Spleen (tissue), 11 donors: ENCODE data around the gene FBXO31. TPM values are rescaled to one million over a fixed set of nuclear protein-coding genes. Genes with fewer than 3 reads are reported as not detected.

Experiments
- DNase-seq: peaks from one replicate; pipeline ENCODE4 v3.0.0-alpha.2; 2020
- H3K27ac ChIP-seq, 8 donors: fragments of 200-600 bp; sonication (generic) in 7 of 8; 1 replicate in 4 of 8; 2 replicates in 4 of 8; pipeline versions ENCODE4 v1.5.0 to v1.8.0; 2016 to 2021; ENCODE audit warnings: inconsistent platforms in 4 of 8, mild to moderate bottlenecking in 4 of 8, moderate library complexity in 1 of 8
- H3K27me3 ChIP-seq, 7 donors: fragments of 200-600 bp; sonication (generic) in 6 of 7; replicated peaks in 1 of 7; 1 replicate in 4 of 7; 2 replicates in 3 of 7; pipeline versions ENCODE4 v1.5.0 to v1.8.0; 2016 to 2021; ENCODE audit warnings: inconsistent platforms in 3 of 7, mild to moderate bottlenecking in 1 of 7
- H3K36me3 ChIP-seq, 6 donors: fragments of 200-600 bp; sonication (generic) in 5 of 6; 1 replicate in 4 of 6; 2 replicates in 2 of 6; pipeline versions ENCODE4 v1.5.0 to v1.8.0; 2016 to 2021; ENCODE audit warnings: inconsistent platforms in 2 of 6
- H3K4me1 ChIP-seq, 6 donors: fragments of 200-600 bp; sonication (generic) in 5 of 6; 1 replicate in 3 of 6; 2 replicates in 3 of 6; pipeline versions ENCODE4 v1.5.0 to v1.8.0; 2016 to 2021; ENCODE audit warnings: inconsistent platforms in 3 of 6
- H3K4me3 ChIP-seq, 8 donors: fragments of 200-600 bp; sonication (generic) in 7 of 8; 1 replicate in 4 of 8; 2 replicates in 4 of 8; pipeline versions ENCODE4 v1.5.0 to v1.8.0; 2016 to 2021; ENCODE audit warnings: inconsistent platforms in 4 of 8, mild to moderate bottlenecking in 4 of 8, moderate library complexity in 2 of 8
- H3K9me3 ChIP-seq, 8 donors: fragments of 200-600 bp; sonication (generic) in 7 of 8; 1 replicate in 4 of 8; 2 replicates in 4 of 8; pipeline versions ENCODE4 v1.5.0 to v1.8.0; 2016 to 2021; ENCODE audit warnings: inconsistent platforms in 4 of 8
- CTCF ChIP-seq, 11 experiments: fragments of 200-600 bp in 7 of 11; fragments of 450-650 bp in 4 of 11; sonication (generic) in 4 of 11; IDR thresholded peaks in 8 of 11; conservative IDR thresholded peaks in 3 of 11; 1 replicate in 7 of 11; 2 replicates in 4 of 11; pipeline versions ENCODE4 v1.4.0 to v1.8.0; 2016 to 2021; ENCODE audit warnings: antibody characterized with exemption in 11 of 11, inconsistent platforms in 4 of 11, mild to moderate bottlenecking in 1 of 11
- POLR2A ChIP-seq, 3 donors: fragments of 450-650 bp; IDR thresholded peaks; one replicate each; pipeline ENCODE4 v1.5.1; 2017; ENCODE audit warnings: antibody characterized with exemption in 3 of 3, mild to moderate bottlenecking in 1 of 3
- POLR2AphosphoS5 ChIP-seq, 3 donors: sonication (generic); formaldehyde crosslinking; IDR thresholded peaks; one replicate each; pipeline ENCODE4 v1.5.1; 2017; ENCODE audit warnings: antibody characterized with exemption in 3 of 3
- WGBS, 5 donors: extraction: QIAGEN DNeasy Blood & Tissue Kit in 3 of 5; methylation state at CpG; one replicate each; pipeline versions ENCODE4 v1.1.5 to v1.1.7; 2013 to 2018; 5-methylcytosine and 5-hydroxymethylcytosine counted together
- intact Hi-C: fragments of 100-400 bp; cut with DNase I; formaldehyde crosslinking; loops from one replicate; pipeline ENCODE4 v1.15.0; 2023; ENCODE audit warnings: low total_unique reads
- polyA plus RNA-seq, 3 donors: library from polyadenylated mRNA; stranded (reverse); fragments of 200-250 nt; gene quantifications; one replicate each; pipeline ENCODE4 v1.2.1, GENCODE V29; 2013
- total RNA-seq, 7 donors: library from RNA; depleted of rRNA in 3 of 7; stranded (reverse); fragments of >200 nt in 3 of 7; fragmentation: NEBNext Ultra II Directional in 4 of 7; extraction: Animal tissue kit (Norgen Biotek cat#: 25700) in 4 of 7; gene quantifications; one replicate each; pipeline versions ENCODE4 v1.1.0 to v1.2.1, GENCODE V29; 2016 to 2021
- donor health status: healthy with polysubstance abuse.
- donor health status: DM: no; HTN: no; CAD: no; lungs with moderate emphysema.
- donor health status: DM: no; HTN: no; CAD: no.
- donor health status: Bipolar disorder and iron deficiency.
- donor health status: healthy.
- donor health status: DM: no; HTN: no; CAD: no.
- donor health status: DM: yes; HTN: yes; CAD: no.

Gene FBXO31
- total and polyA plus RNA-seq, 10 donors: 7.9 to 30.6 (median 26.7) TPM

- TF ChIP-seq POLR2A (IDR thresholded peaks at IDR 0.05) (no peak), POLR2AphosphoS5 (IDR thresholded peaks at IDR 0.05) (no peak), CTCF (IDR thresholded peaks at IDR 0.05 in 8 of 11, conservative IDR thresholded peaks at IDR 0.05 in 3 of 11) (no peak)
- no peak for DNase-seq
- intact Hi-C loops: no loop called here
- no peaks in the 10 kb centered on the region for H3K9me3 ChIP-seq
- H3K36me3 ChIP-seq: peaks cover 0 to 53% (median 18%) of the 10 kb centered on the region in 6 donors
- H3K27me3 ChIP-seq: no peaks in the 10 kb centered on the region
- H3K4me1 ChIP-seq: no peaks in the 10 kb centered on the region
- no peak overlapping the region for H3K4me3 ChIP-seq
- no peak overlapping the region for H3K27ac ChIP-seq
- WGBS, 5 donors: 88 to 93% (median 92%) methylated on average over 14 to 18 of the region's 18 CpGs
These were observed 43.0 kb upstream of the FBXO31 start for GRCh38 chr16:87426423-87427215.

GRCh38 chr16:87425941-87426340 lies 42.4 kb upstream of the FBXO31 start:
- no peak for TF ChIP-seq POLR2AphosphoS5 (IDR thresholded peaks at IDR 0.05)
- no peak for TF ChIP-seq POLR2A (IDR thresholded peaks at IDR 0.05)
- DNase-seq: no peak
- H3K27ac ChIP-seq: no peak overlapping the region
- H3K4me3 ChIP-seq: no peak overlapping the region
- no peaks in the 10 kb centered on the region for H3K4me1 ChIP-seq
- no peaks in the 10 kb centered on the region for H3K9me3 ChIP-seq
- peaks cover 0 to 56% (median 20%) of the 10 kb centered on the region in 6 donors for H3K36me3 ChIP-seq
- WGBS, 5 donors: 83 to 95% (median 94%) methylated on average over 12 of the region's 12 CpGs
- H3K27me3 ChIP-seq: no peaks in the 10 kb centered on the region
- intact Hi-C loops: no loop called here

- intact Hi-C loops: no loop called here
- H3K4me3 ChIP-seq: no peak overlapping the region
- TF ChIP-seq CTCF (IDR thresholded peaks at IDR 0.05 in 8 of 11, conservative IDR thresholded peaks at IDR 0.05 in 3 of 11) (no peak), POLR2AphosphoS5 (IDR thresholded peaks at IDR 0.05) (no peak), POLR2A (IDR thresholded peaks at IDR 0.05) (no peak)
- WGBS, 5 donors: 81 to 90% (median 89%) methylated on average over 7 to 12 of the region's 12 CpGs
- H3K27me3 ChIP-seq: no peaks in the 10 kb centered on the region
- no peaks in the 10 kb centered on the region for H3K9me3 ChIP-seq
- no peak overlapping the region for H3K27ac ChIP-seq
- H3K4me1 ChIP-seq: no peaks in the 10 kb centered on the region
- peaks cover 0 to 62% (median 19%) of the 10 kb centered on the region in 6 donors for H3K36me3 ChIP-seq
- no peak for DNase-seq
These were observed 40.7 kb upstream of the FBXO31 start for GRCh38 chr16:87424266-87424665.

GRCh38 chr16:87423429-87423828 lies 39.9 kb upstream of the FBXO31 start:
- Histone ChIP-seq H3K27me3 (no peaks in the 10 kb centered on the region), H3K27ac (no peak overlapping the region), H3K36me3 (peaks cover 0 to 62% (median 17%) of the 10 kb centered on the region in 6 donors), H3K4me1 (no peaks in the 10 kb centered on the region), H3K9me3 (no peaks in the 10 kb centered on the region), H3K4me3 (no peak overlapping the region)
- TF ChIP-seq POLR2A (IDR thresholded peaks at IDR 0.05) (no peak), POLR2AphosphoS5 (IDR thresholded peaks at IDR 0.05) (peak in 1 of 3 donors; percentile 9), CTCF (IDR thresholded peaks at IDR 0.05 in 8 of 11, conservative IDR thresholded peaks at IDR 0.05 in 3 of 11) (no peak)
- no peak for DNase-seq
- WGBS, 5 donors: 95 to 97% (median 96%) methylated on average over 15 of the region's 15 CpGs
- intact Hi-C loops: no loop called here
